Thyroid gland (tissue), 4 donors: ENCODE data around the gene ERMARD. TPM values are rescaled to one million over a fixed set of nuclear protein-coding genes. Genes with fewer than 3 reads are reported as not detected.

Experiments
- DNase-seq, 2 donors: peaks; one replicate each; pipeline ENCODE4 v3.0.0-alpha.2; 2019
- H3K27ac ChIP-seq, 3 donors: fragments of 200-600 bp; sonication (generic); 1 replicate in 2 of 3; 2 replicates in 1 of 3; pipeline ENCODE4 v1.5.1; 2016 to 2019; ENCODE audit warnings: mild to moderate bottlenecking in 1 of 3, moderate library complexity in 1 of 3
- H3K27me3 ChIP-seq: fragments of 200-600 bp; sonication (generic); one replicate; pipeline ENCODE4 v1.5.1; 2019
- H3K36me3 ChIP-seq, 2 donors: fragments of 200-600 bp; sonication (generic); one replicate each; pipeline ENCODE4 v1.5.1; 2016 to 2019
- H3K4me1 ChIP-seq, 2 donors: fragments of 200-600 bp; sonication (generic); one replicate each; pipeline ENCODE4 v1.5.1; 2017 to 2019
- H3K4me3 ChIP-seq, 3 donors: fragments of 200-600 bp; sonication (generic); replicated peaks in 1 of 3; 1 replicate in 2 of 3; 2 replicates in 1 of 3; pipeline ENCODE4 v1.5.1; 2016; ENCODE audit warnings: mild to moderate bottlenecking in 1 of 3
- H3K9me3 ChIP-seq: fragments of 200-600 bp; sonication (generic); one replicate; pipeline ENCODE4 v1.5.1; 2017
- CTCF ChIP-seq, 6 experiments: fragments of 200-600 bp in 3 of 6; fragments of 450-650 bp in 3 of 6; sonication (generic) in 3 of 6; IDR thresholded peaks; one replicate each; pipeline ENCODE4 v1.5.1; 2016 to 2019; ENCODE audit warnings: antibody characterized with exemption in 6 of 6, mild to moderate bottlenecking in 2 of 6, inconsistent platforms in 1 of 6, moderate library complexity in 1 of 6
- POLR2A ChIP-seq, 2 donors: fragments of 450-650 bp; IDR thresholded peaks; one replicate each; pipeline ENCODE4 v1.6.1; 2017; ENCODE audit warnings: antibody characterized with exemption in 2 of 2, mild to moderate bottlenecking in 2 of 2, moderate library complexity in 1 of 2
- WGBS, 2 donors: methylation state at CpG; one replicate each; pipeline ENCODE4 v1.1.5; 2017; 5-methylcytosine and 5-hydroxymethylcytosine counted together
- intact Hi-C: fragments of 100-400 bp; cut with DNase I; formaldehyde crosslinking; loops from one replicate; pipeline ENCODE4 v1.15.1; 2023
- total RNA-seq, 4 donors: library from RNA; depleted of rRNA; stranded (reverse); fragments of >200 nt; gene quantifications; one replicate each; pipeline ENCODE4 v1.2.3, GENCODE V29; 2016

Gene ERMARD
- total RNA-seq, 4 donors from 2014 or later = 29.4 to 49.8 (median 32.0) TPM

GRCh38 chr6:169777896-169778295, 26.5 kb downstream of the ERMARD start:
- WGBS, 2 donors = 93% methylated on average over 12 of the region's 12 CpGs
- Histone ChIP-seq H3K4me3 (no peak overlapping the region), H3K27me3 (no peaks in the 10 kb centered on the region), H3K27ac (no peak overlapping the region), H3K9me3 (no peaks in the 10 kb centered on the region), H3K4me1 (peaks cover 14 to 20% of the 10 kb centered on the region in 2 donors), H3K36me3 (peaks cover 3 to 5% of the 10 kb centered on the region in 2 donors)
- intact Hi-C loops = no loop called here
- no peak for DNase-seq
- TF ChIP-seq CTCF (IDR thresholded peaks at IDR 0.05) (no peak), POLR2A (IDR thresholded peaks at IDR 0.05) (no peak)

- TF ChIP-seq CTCF (IDR thresholded peaks at IDR 0.05) = no peak
- TF ChIP-seq POLR2A (IDR thresholded peaks at IDR 0.05) = no peak
- intact Hi-C loops = no loop called here
- peaks cover 3 to 5% of the 10 kb centered on the region in 2 donors for H3K36me3 ChIP-seq
- H3K4me3 ChIP-seq = no peak overlapping the region
- no peaks in the 10 kb centered on the region for H3K9me3 ChIP-seq
- H3K27ac ChIP-seq = peak overlapping the region in 1 of 3 donors; percentile 67
- H3K4me1 ChIP-seq = peaks cover 14 to 20% of the 10 kb centered on the region in 2 donors
- no peak for DNase-seq
- 97 to 99% methylated on average over 12 of the region's 12 CpGs for WGBS, 2 donors
- no peaks in the 10 kb centered on the region for H3K27me3 ChIP-seq
These were observed 27.2 kb downstream of the ERMARD start for GRCh38 chr6:169778646-169779045.

GRCh38 chr6:169779092-169779815, 27.8 kb downstream of the ERMARD start:
- Histone ChIP-seq H3K27ac (peak overlapping the region in 2 of 3 donors; percentile 7 to 67), H3K36me3 (peaks cover 3 to 5% of the 10 kb centered on the region in 2 donors), H3K4me3 (no peak overlapping the region), H3K9me3 (no peaks in the 10 kb centered on the region), H3K4me1 (peaks cover 14 to 20% of the 10 kb centered on the region in 2 donors), H3K27me3 (no peaks in the 10 kb centered on the region)
- DNase-seq = peak; percentile 64 to 80
- WGBS, 2 donors = 69 to 72% methylated on average over 8 of the region's 8 CpGs
- TF ChIP-seq CTCF (IDR thresholded peaks at IDR 0.05) (no peak), POLR2A (IDR thresholded peaks at IDR 0.05) (no peak)
- intact Hi-C loops = no loop called here

- Histone ChIP-seq H3K27ac (peak overlapping the region in 1 of 3 donors; percentile 67), H3K9me3 (no peaks in the 10 kb centered on the region), H3K36me3 (peaks cover 3 to 5% of the 10 kb centered on the region in 2 donors), H3K4me3 (no peak overlapping the region), H3K27me3 (no peaks in the 10 kb centered on the region), H3K4me1 (peaks cover 14 to 20% of the 10 kb centered on the region in 2 donors)
- no peak for TF ChIP-seq POLR2A (IDR thresholded peaks at IDR 0.05)
- TF ChIP-seq CTCF (IDR thresholded peaks at IDR 0.05) = no peak
- DNase-seq = no peak
- intact Hi-C loops = no loop called here
- WGBS, 2 donors = 63 to 77% methylated on average over 5 of the region's 5 CpGs
These were observed 28.5 kb downstream of the ERMARD start for GRCh38 chr6:169779896-169780295.

- H3K4me1 ChIP-seq = peaks cover 14 to 20% of the 10 kb centered on the region in 2 donors
- TF ChIP-seq POLR2A (IDR thresholded peaks at IDR 0.05) = no peak
- TF ChIP-seq CTCF (IDR thresholded peaks at IDR 0.05) = no peak
- intact Hi-C loops = no loop called here
- peaks cover 3 to 5% of the 10 kb centered on the region in 2 donors for H3K36me3 ChIP-seq
- peak; percentile 20 to 35 for DNase-seq
- 51 to 55% methylated on average over 11 of the region's 11 CpGs for WGBS, 2 donors
- H3K27ac ChIP-seq = no peak overlapping the region
- no peaks in the 10 kb centered on the region for H3K9me3 ChIP-seq
- H3K4me3 ChIP-seq = no peak overlapping the region
- H3K27me3 ChIP-seq = no peaks in the 10 kb centered on the region
These were observed 29.2 kb downstream of the ERMARD start for GRCh38 chr6:169780571-169781091.
